ENCODE measurements around the gene FDXR.
A peak's percentile ranks its signal among the peaks of the same experiment; 100 is the strongest.

The FDXR gene

GRCh38 chr17:74872313-74873036, at the start of gene FDXR:
Gene FDXR, minus strand, starts transcription at chr17:74872994. Its CDS starts 50 bp downstream, at chr17:74872944.
- H3K9me3 ChIP-seq (ENCODE audit: control insufficient read depth in 2 of 2, low read length in 2 of 2): no peaks in the 10 kb centered on the region
- peak within 1 kb of the TSS; percentile 89 to 92 for H3K4me3 ChIP-seq (ENCODE audit: low read length in 2 of 2)
- H3K9ac ChIP-seq (ENCODE audit: low read length in 2 of 2): peak within 1 kb of the TSS; percentile 90 to 93
- no peaks in the 10 kb centered on the region for H3K36me3 ChIP-seq (ENCODE audit: control insufficient read depth in 2 of 2, insufficient read depth in 2 of 2, low read length in 2 of 2)
- peaks cover 0 to 2% of the 10 kb centered on the region in 2 donors for H3K27me3 ChIP-seq (ENCODE audit: control insufficient read depth in 1 of 2, insufficient read depth in 2 of 2, low read length in 2 of 2)
- peaks cover 10% of the 10 kb centered on the region for H3K4me1 ChIP-seq (ENCODE audit: control insufficient read depth, insufficient read depth, low read length)
- peak within 1 kb of the TSS; percentile 91 for H3K27ac ChIP-seq (ENCODE audit: low read length)

- no peak overlapping the region for H3K4me3 ChIP-seq (ENCODE audit: low read length in 2 of 2)
- H3K36me3 ChIP-seq (ENCODE audit: control insufficient read depth in 2 of 2, insufficient read depth in 2 of 2, low read length in 2 of 2): no peaks in the 10 kb centered on the region
- H3K27me3 ChIP-seq (ENCODE audit: control insufficient read depth in 1 of 2, insufficient read depth in 2 of 2, low read length in 2 of 2): peaks cover 50 to 59% of the 10 kb centered on the region in 2 donors
- H3K27ac ChIP-seq (ENCODE audit: low read length): no peak overlapping the region
- H3K9ac ChIP-seq (ENCODE audit: low read length in 2 of 2): no peak overlapping the region
- no peaks in the 10 kb centered on the region for H3K9me3 ChIP-seq (ENCODE audit: control insufficient read depth in 2 of 2, low read length in 2 of 2)
- peaks cover 21% of the 10 kb centered on the region for H3K4me1 ChIP-seq (ENCODE audit: control insufficient read depth, insufficient read depth, low read length)
Observed at GRCh38 chr17:74922172-74922571, 49.4 kb upstream of the FDXR start.

DNA sequence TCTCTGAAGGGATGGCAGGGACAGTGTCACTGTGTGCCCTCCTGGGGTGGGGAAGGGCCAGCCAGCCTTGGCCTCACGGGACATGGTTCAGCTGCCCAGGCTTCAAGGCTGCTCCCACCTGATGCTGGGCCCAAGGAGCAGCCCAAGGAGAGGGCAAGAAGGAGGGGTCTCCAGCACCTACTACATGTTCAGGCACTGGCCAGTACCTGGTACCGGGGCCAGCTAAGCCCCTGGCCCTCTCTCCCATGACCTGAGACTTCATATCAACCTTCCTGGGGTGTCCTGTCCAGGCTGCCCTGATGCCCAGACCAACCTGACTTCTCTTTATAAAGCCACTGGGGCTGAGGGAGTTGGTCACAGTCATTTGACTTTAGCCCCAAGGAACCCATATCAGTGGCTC, 49.0 kb upstream of the FDXR start:
- Histone ChIP-seq H3K36me3 (ENCODE audit: control insufficient read depth in 2 of 2, insufficient read depth in 2 of 2, low read length in 2 of 2) (no peaks in the 10 kb centered on the region), H3K4me1 (ENCODE audit: control insufficient read depth, insufficient read depth, low read length) (peaks cover 21% of the 10 kb centered on the region), H3K27ac (ENCODE audit: low read length) (no peak overlapping the region), H3K27me3 (ENCODE audit: control insufficient read depth in 1 of 2, insufficient read depth in 2 of 2, low read length in 2 of 2) (peaks cover 49 to 56% of the 10 kb centered on the region in 2 donors), H3K9me3 (ENCODE audit: control insufficient read depth in 2 of 2, low read length in 2 of 2) (no peaks in the 10 kb centered on the region), H3K9ac (ENCODE audit: low read length in 2 of 2) (no peak overlapping the region), H3K4me3 (ENCODE audit: low read length in 2 of 2) (no peak overlapping the region)

GRCh38 chr17:74921026-74921681, 48.4 kb upstream of the FDXR start:
- Histone ChIP-seq H3K36me3 (ENCODE audit: control insufficient read depth in 2 of 2, insufficient read depth in 2 of 2, low read length in 2 of 2) (no peaks in the 10 kb centered on the region), H3K4me3 (ENCODE audit: low read length in 2 of 2) (no peak overlapping the region), H3K27me3 (ENCODE audit: control insufficient read depth in 1 of 2, insufficient read depth in 2 of 2, low read length in 2 of 2) (peaks cover 52 to 53% of the 10 kb centered on the region in 2 donors), H3K27ac (ENCODE audit: low read length) (no peak overlapping the region), H3K9ac (ENCODE audit: low read length in 2 of 2) (no peak overlapping the region), H3K9me3 (ENCODE audit: control insufficient read depth in 2 of 2, low read length in 2 of 2) (no peaks in the 10 kb centered on the region), H3K4me1 (ENCODE audit: control insufficient read depth, insufficient read depth, low read length) (peaks cover 21% of the 10 kb centered on the region)

- H3K4me3 ChIP-seq (ENCODE audit: low read length in 2 of 2): no peak overlapping the region
- H3K9me3 ChIP-seq (ENCODE audit: control insufficient read depth in 2 of 2, low read length in 2 of 2): no peaks in the 10 kb centered on the region
- peaks cover 48% of the 10 kb centered on the region in 2 donors for H3K27me3 ChIP-seq (ENCODE audit: control insufficient read depth in 1 of 2, insufficient read depth in 2 of 2, low read length in 2 of 2)
- H3K9ac ChIP-seq (ENCODE audit: low read length in 2 of 2): no peak overlapping the region
- no peak overlapping the region for H3K27ac ChIP-seq (ENCODE audit: low read length)
- H3K4me1 ChIP-seq (ENCODE audit: control insufficient read depth, insufficient read depth, low read length): peaks cover 21% of the 10 kb centered on the region
- H3K36me3 ChIP-seq (ENCODE audit: control insufficient read depth in 2 of 2, insufficient read depth in 2 of 2, low read length in 2 of 2): no peaks in the 10 kb centered on the region
Observed at GRCh38 chr17:74920642-74921025, 47.8 kb upstream of the FDXR start.

DNA sequence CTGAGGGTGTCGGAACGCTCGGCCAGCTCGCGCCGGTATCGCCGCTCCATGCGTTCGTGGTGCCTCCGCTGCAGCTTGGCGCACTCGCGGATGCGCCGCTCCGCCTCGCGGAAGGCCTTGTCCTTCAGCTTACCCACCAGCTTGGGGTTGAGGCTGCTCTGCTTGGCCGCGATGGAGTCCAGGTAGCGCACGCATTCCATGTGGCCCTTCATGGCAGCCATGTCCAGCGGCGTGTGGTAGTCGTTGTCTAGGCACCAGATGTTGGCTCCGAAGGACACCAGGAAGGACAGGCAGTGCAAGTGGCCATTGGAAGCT, 47.5 kb upstream of the FDXR start:
- Histone ChIP-seq H3K9ac (ENCODE audit: low read length in 2 of 2) (no peak overlapping the region), H3K4me1 (ENCODE audit: control insufficient read depth, insufficient read depth, low read length) (peaks cover 21% of the 10 kb centered on the region), H3K27me3 (ENCODE audit: control insufficient read depth in 1 of 2, insufficient read depth in 2 of 2, low read length in 2 of 2) (peaks cover 44% of the 10 kb centered on the region in 2 donors), H3K4me3 (ENCODE audit: low read length in 2 of 2) (no peak overlapping the region), H3K27ac (ENCODE audit: low read length) (no peak overlapping the region), H3K9me3 (ENCODE audit: control insufficient read depth in 2 of 2, low read length in 2 of 2) (no peaks in the 10 kb centered on the region), H3K36me3 (ENCODE audit: control insufficient read depth in 2 of 2, insufficient read depth in 2 of 2, low read length in 2 of 2) (no peaks in the 10 kb centered on the region)

DNA sequence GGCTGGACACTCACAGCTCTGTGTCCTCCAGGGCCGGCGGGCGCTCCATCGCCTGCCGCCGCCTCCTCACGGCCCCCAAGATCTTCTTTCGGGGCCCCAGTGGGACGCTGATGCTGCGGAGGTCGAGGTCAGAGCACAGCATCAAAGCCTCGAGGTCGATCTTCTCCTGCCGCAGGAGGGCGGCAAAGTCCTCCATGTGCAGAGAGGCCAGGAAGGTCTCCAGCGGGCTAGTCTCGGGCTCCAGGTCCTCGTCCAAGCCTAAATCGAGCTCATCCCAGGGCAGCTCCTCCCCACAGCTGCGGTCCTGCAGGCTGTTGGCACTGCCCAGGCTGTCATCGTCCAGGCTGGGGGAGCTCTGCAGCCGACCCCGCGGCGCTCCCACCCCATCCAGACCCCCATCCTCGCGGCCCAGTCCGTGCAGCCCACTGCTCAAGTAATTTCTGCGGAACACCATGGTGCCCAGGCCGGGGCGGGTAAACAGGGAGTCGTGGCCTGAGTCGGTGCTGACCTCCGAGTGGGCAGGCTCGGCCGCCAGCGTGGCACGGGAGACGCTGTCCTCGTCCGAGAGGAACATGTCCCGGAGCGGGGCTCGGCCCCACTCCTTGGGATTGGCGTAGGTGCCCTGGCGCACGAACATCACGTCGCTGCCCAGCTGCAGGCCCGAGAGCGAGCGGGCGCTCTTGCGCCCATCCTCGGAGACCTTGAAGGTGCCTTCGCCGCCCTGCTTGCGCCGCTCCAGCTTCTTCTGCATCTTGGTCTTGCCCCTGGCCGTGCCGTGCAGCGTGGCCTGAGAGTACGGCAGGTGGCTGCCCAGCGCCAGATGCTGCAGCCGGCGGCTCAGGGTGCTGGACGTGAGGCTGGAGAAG, 46.9 kb upstream of the FDXR start:
- H3K27me3 ChIP-seq (ENCODE audit: control insufficient read depth in 1 of 2, insufficient read depth in 2 of 2, low read length in 2 of 2): peaks cover 38 to 39% of the 10 kb centered on the region in 2 donors
- H3K9me3 ChIP-seq (ENCODE audit: control insufficient read depth in 2 of 2, low read length in 2 of 2): no peaks in the 10 kb centered on the region

GRCh38 chr17:74918906-74919305, 46.1 kb upstream of the FDXR start:
- peaks cover 10% of the 10 kb centered on the region for H3K4me1 ChIP-seq (ENCODE audit: control insufficient read depth, insufficient read depth, low read length)
- H3K4me3 ChIP-seq (ENCODE audit: low read length in 2 of 2): no peak overlapping the region
- no peak overlapping the region for H3K27ac ChIP-seq (ENCODE audit: low read length)
- no peaks in the 10 kb centered on the region for H3K9me3 ChIP-seq (ENCODE audit: control insufficient read depth in 2 of 2, low read length in 2 of 2)
- peaks cover 30 to 31% of the 10 kb centered on the region in 2 donors for H3K27me3 ChIP-seq (ENCODE audit: control insufficient read depth in 1 of 2, insufficient read depth in 2 of 2, low read length in 2 of 2)
- H3K9ac ChIP-seq (ENCODE audit: low read length in 2 of 2): no peak overlapping the region
- H3K36me3 ChIP-seq (ENCODE audit: control insufficient read depth in 2 of 2, insufficient read depth in 2 of 2, low read length in 2 of 2): no peaks in the 10 kb centered on the region

More for the DNA sequence above, 46.9 kb upstream of the FDXR start:
- no peak overlapping the region for H3K4me3 ChIP-seq (ENCODE audit: low read length in 2 of 2)
- H3K9ac ChIP-seq (ENCODE audit: low read length in 2 of 2): no peak overlapping the region
- no peaks in the 10 kb centered on the region for H3K36me3 ChIP-seq (ENCODE audit: control insufficient read depth in 2 of 2, insufficient read depth in 2 of 2, low read length in 2 of 2)
- H3K4me1 ChIP-seq (ENCODE audit: control insufficient read depth, insufficient read depth, low read length): peaks cover 18% of the 10 kb centered on the region
- H3K27ac ChIP-seq (ENCODE audit: low read length): no peak overlapping the region

GRCh38 chr17:74917430-74917829, 44.6 kb upstream of the FDXR start:
- H3K4me3 ChIP-seq (ENCODE audit: low read length in 2 of 2): no peak overlapping the region
- H3K4me1 ChIP-seq (ENCODE audit: control insufficient read depth, insufficient read depth, low read length): peaks cover 5% of the 10 kb centered on the region
- H3K27ac ChIP-seq (ENCODE audit: low read length): no peak overlapping the region
- no peak overlapping the region for H3K9ac ChIP-seq (ENCODE audit: low read length in 2 of 2)
- no peaks in the 10 kb centered on the region for H3K36me3 ChIP-seq (ENCODE audit: control insufficient read depth in 2 of 2, insufficient read depth in 2 of 2, low read length in 2 of 2)
- no peaks in the 10 kb centered on the region for H3K9me3 ChIP-seq (ENCODE audit: control insufficient read depth in 2 of 2, low read length in 2 of 2)
- peaks cover 18 to 26% of the 10 kb centered on the region in 2 donors for H3K27me3 ChIP-seq (ENCODE audit: control insufficient read depth in 1 of 2, insufficient read depth in 2 of 2, low read length in 2 of 2)

- Histone ChIP-seq H3K9ac (ENCODE audit: low read length in 2 of 2) (no peak overlapping the region), H3K36me3 (ENCODE audit: control insufficient read depth in 2 of 2, insufficient read depth in 2 of 2, low read length in 2 of 2) (no peaks in the 10 kb centered on the region), H3K4me3 (ENCODE audit: low read length in 2 of 2) (no peak overlapping the region), H3K4me1 (ENCODE audit: control insufficient read depth, insufficient read depth, low read length) (peaks cover 5% of the 10 kb centered on the region), H3K27ac (ENCODE audit: low read length) (no peak overlapping the region), H3K27me3 (ENCODE audit: control insufficient read depth in 1 of 2, insufficient read depth in 2 of 2, low read length in 2 of 2) (peaks cover 14 to 22% of the 10 kb centered on the region in 2 donors), H3K9me3 (ENCODE audit: control insufficient read depth in 2 of 2, low read length in 2 of 2) (no peaks in the 10 kb centered on the region)
Observed at GRCh38 chr17:74916851-74917199, 44.0 kb upstream of the FDXR start.
